HepG2 (cell line): ENCODE data around the gene MIS18BP1. TPM values are rescaled to one million over a fixed set of nuclear protein-coding genes. Genes with fewer than 3 reads are reported as not detected.
A peak's percentile ranks its signal among the peaks of the same experiment; 100 is the strongest.

Source experiments
- AKNA ChIP-seq: sonication (generic); formaldehyde crosslinking; IDR thresholded peaks from 2 replicates; pipeline ENCODE4 v1.4.0; 2020; ENCODE audit warnings: missing genetic modification reagents, borderline replicate concordance
- E2F2 ChIP-seq: sonication (generic); formaldehyde crosslinking; IDR thresholded peaks from 2 replicates; pipeline ENCODE4 v1.4.0; 2020; ENCODE audit warnings: missing genetic modification reagents, borderline replicate concordance
- FOXK2 ChIP-seq: fragments of 450-650 bp; IDR thresholded peaks from 2 replicates; pipeline ENCODE4 v1.6.1; 2016
- GTF3A ChIP-seq: sonication (generic); formaldehyde crosslinking; conservative IDR thresholded peaks from 2 replicates; pipeline ENCODE4 v1.4.0; 2020; ENCODE audit warnings: mild to moderate bottlenecking, missing genetic modification reagents
- HMGXB4 ChIP-seq, 2 experiments: sonication (generic) in 1 of 2; formaldehyde crosslinking in 1 of 2; IDR thresholded peaks; 2 replicates each; pipeline versions ENCODE4 v1.4.0 to v1.6.1; 2018 to 2020; ENCODE audit warnings: missing genetic modification reagents in 2 of 2, borderline replicate concordance in 1 of 2, low read depth in 1 of 2, mild to moderate bottlenecking in 1 of 2, missing biosample characterization in 1 of 2
- HNRNPLL ChIP-seq: fragments of 200-400 bp; formaldehyde crosslinking; IDR thresholded peaks from 2 replicates; pipeline ENCODE4 v1.6.1; 2017; ENCODE audit warnings: mild to moderate bottlenecking, low read depth, low read length; ENCODE audit not compliant: poor library complexity, severe bottlenecking
- MAFK ChIP-seq, 2 experiments: IDR thresholded peaks in 1 of 2; conservative IDR thresholded peaks in 1 of 2; 2 replicates each; pipeline ENCODE4 v1.6.1; 2011; ENCODE audit warnings: improper control_type of control experiment in 2 of 2, low read length in 2 of 2
- MATR3 ChIP-seq: sonication (generic); formaldehyde crosslinking; IDR thresholded peaks from 2 replicates; pipeline ENCODE4 v1.4.0; 2020; ENCODE audit warnings: missing genetic modification reagents
- MYC ChIP-seq: sonication (generic); formaldehyde crosslinking; IDR thresholded peaks from 2 replicates; pipeline ENCODE4 v1.9.0; 2021; ENCODE audit warnings: missing genetic modification reagents, borderline replicate concordance
- NCOA2 ChIP-seq: sonication (generic); formaldehyde crosslinking; IDR thresholded peaks from 2 replicates; pipeline ENCODE4 v1.8.0; 2022; ENCODE audit warnings: inconsistent platforms
- RBM22 ChIP-seq: fragments of 200-400 bp; formaldehyde crosslinking; optimal IDR thresholded peaks from 2 replicates; pipeline ENCODE3; 2017; ENCODE audit warnings: mild to moderate bottlenecking, low read length, moderate library complexity
- RFX5 ChIP-seq: IDR thresholded peaks from 2 replicates; pipeline ENCODE4 v1.6.1; 2011; ENCODE audit warnings: low read depth, low read length, improper control_type of control experiment
- SMAD1 ChIP-seq: sonication (generic); formaldehyde crosslinking; IDR thresholded peaks from 2 replicates; pipeline ENCODE4 v1.4.0; 2020; ENCODE audit warnings: missing genetic modification reagents, low read depth, mild to moderate bottlenecking, borderline replicate concordance
- SRSF4 ChIP-seq: fragments of 200-400 bp; formaldehyde crosslinking; IDR thresholded peaks from one replicate; pipeline ENCODE4 v1.6.1; 2018; ENCODE audit warnings: mild to moderate bottlenecking, low read depth, low read length, moderate library complexity; ENCODE audit not compliant: poor library complexity, severe bottlenecking
- XRCC5 ChIP-seq: fragments of 200-400 bp; formaldehyde crosslinking; optimal IDR thresholded peaks from 2 replicates; pipeline ENCODE3; 2017; ENCODE audit warnings: mild to moderate bottlenecking, low read length
- ZFP91 ChIP-seq: sonication (generic); formaldehyde crosslinking; IDR thresholded peaks from 2 replicates; pipeline ENCODE4 v1.9.0; 2022; ENCODE audit warnings: missing genetic modification reagents, mild to moderate bottlenecking, borderline replicate concordance
- ZNF12 ChIP-seq: sonication (generic); formaldehyde crosslinking; IDR thresholded peaks from 2 replicates; pipeline ENCODE4 v1.5.0; 2020; ENCODE audit warnings: missing genetic modification reagents
- ZNF772 ChIP-seq: sonication (generic); formaldehyde crosslinking; IDR thresholded peaks from 2 replicates; pipeline ENCODE4 v1.5.0; 2020; ENCODE audit warnings: mild to moderate bottlenecking, missing genetic modification reagents
- ZNF773 ChIP-seq: sonication (generic); formaldehyde crosslinking; IDR thresholded peaks from 2 replicates; pipeline ENCODE4 v1.4.0; 2020; ENCODE audit warnings: missing genetic modification reagents, borderline replicate concordance
- polyA plus RNA-seq, 8 experiments: library from polyadenylated mRNA; depleted of rRNA in 3 of 8; stranded (reverse) in 7 of 8; unstranded in 1 of 8; fragments of >200 nt; fragmentation: Illumina TruSeq in 4 of 8; extraction: Trizol in 4 of 8; gene quantifications; 2 replicates each; pipeline versions ENCODE4 v1.2.1 to v1.2.3, GENCODE V29; 2011 to 2016; ENCODE audit warnings: low read depth in 4 of 8, missing spikeins in 1 of 8, mixed read lengths in 1 of 8; ENCODE audit not compliant: insufficient read depth in 1 of 8
- total RNA-seq, 5 experiments: library from RNA; depleted of rRNA; stranded (reverse); fragments of >200 nt; fragmentation: Illumina TruSeq; extraction: Trizol; gene quantifications; 2 replicates each; pipeline ENCODE4 v1.2.3, GENCODE V29; 2016; ENCODE audit warnings: low read depth in 1 of 5

MIS18BP1 gene
- total and polyA plus RNA-seq, 2 of the 13 experiments (the other 11 are each of a cell fraction or from before 2014, with no cell fraction given) = 9.5 to 36.4 TPM

- TF ChIP-seq AKNA (CRISPR knock-in tag) (0 out of 2 replicates have a peak, but pooled peaks have one; percentile 71), SMAD1 (CRISPR knock-in tag) (no peak), ZNF772 (peak; percentile 93), FOXK2 (peak; percentile 27; the same call in 1 of the 2 replicates), MATR3 (no peak), NCOA2 (no peak), MAFK (conservative IDR thresholded peaks at IDR 0.05 in 1 of 2, IDR thresholded peaks at IDR 0.05 in 1 of 2; ENCODE audit: low read length in 2 of 2) (no peak), ZNF773 (CRISPR knock-in tag) (0 out of 2 replicates have a peak, but pooled peaks have one; percentile 86), GTF3A (no peak), E2F2 (CRISPR knock-in tag) (peak; percentile 89; the same call in 1 of the 2 replicates), RBM22 (peak; percentile 27), ZFP91 (CRISPR knock-in tag) (peak; percentile 93), XRCC5 (peak; percentile 96), RFX5 (no peak), SRSF4 (no peak), ZNF12 (CRISPR knock-in tag) (peak; percentile 46; the same call in 1 of the 2 replicates), HNRNPLL (peak; percentile 87), MYC (peak; percentile 94), HMGXB4 (CRISPR knock-in tag; IDR thresholded peaks at IDR 0.05; ENCODE audit: borderline replicate concordance in 1 of 2, low read depth in 1 of 2) (peak; percentile 97 to 98)
These were observed at the start of gene MIS18BP1 (continued) for GRCh38 chr14:45253070-45253753.
